Measurements from ENCODE around the gene SPATA1. TPM values are rescaled to one million over a fixed set of nuclear protein-coding genes. Genes with fewer than 3 reads are reported as not detected.

The SPATA1 gene, protein sequence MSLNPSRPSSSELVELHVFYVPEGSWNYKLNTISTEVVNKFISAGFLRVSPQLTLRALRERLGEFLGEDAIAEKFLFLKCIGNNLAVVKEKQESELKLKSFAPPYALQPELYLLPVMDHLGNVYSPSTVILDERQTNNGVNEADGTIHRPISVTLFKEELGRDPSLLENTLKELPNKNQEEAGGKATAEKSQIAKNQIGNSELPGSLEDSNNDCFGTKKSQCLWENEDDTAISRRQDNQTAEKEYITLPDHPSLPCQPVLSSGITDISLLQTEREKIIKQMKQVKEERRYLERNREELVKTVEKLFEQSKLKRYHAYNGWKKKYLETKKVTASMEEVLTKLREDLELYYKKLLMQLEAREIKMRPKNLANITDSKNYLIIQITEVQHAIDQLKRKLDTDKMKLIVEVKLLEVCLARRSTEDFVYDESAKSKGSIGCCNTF
- total RNA-seq (2014; rRNA removed; shearing (Covaris generic)): 0.97 TPM in 1 of 2 replicates, not detected in the other

DNA sequence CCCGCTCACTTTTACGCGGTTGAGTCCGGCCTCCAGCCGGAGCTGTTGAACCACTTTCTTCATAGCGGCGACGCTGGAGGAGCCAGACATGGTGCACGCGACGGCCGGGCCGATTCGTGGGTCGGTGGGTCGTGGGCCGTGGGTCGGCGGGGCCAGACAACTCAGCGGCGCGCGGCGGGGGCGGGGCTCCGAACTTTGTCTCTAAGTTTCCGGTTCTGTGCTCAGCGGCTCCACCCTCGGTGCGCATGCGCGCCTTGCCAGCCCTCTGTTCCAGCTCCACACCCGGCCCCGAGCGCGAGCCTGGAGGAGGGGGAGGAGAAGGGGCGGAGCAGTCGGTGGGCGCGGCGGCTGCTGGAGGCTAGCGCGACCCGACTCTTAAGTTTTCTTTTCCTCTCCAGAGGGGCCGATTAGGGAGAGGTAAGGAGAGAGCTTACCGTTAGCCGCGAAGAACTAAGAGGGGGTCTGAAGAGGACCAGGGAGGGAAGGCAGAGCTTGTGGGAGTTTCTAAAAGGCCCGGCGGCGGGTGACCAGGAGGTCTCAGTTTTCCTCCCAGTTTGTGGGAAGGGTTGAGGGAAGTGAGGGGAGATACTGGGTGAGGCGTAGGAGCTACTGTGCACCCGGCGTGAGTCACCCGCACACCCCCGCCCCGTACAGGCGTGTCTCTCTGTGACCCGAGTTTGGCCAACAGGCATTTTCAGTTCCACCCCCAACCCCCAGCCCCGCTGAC, at the start of gene SPATA1, which contains the start of gene GNG5:
SPATA1 (plus strand) TSS at position 385 of the 727 bp plus-strand sequence. CDS start 9,974 bp downstream, outside the sequence.
GNG5 (minus strand) TSS at position 580 of the 727 bp plus-strand sequence; CDS start at position 90, 490 bp downstream.
- H3K27me3 ChIP-seq: no peaks in the 10 kb centered on the region
- H3K36me3 ChIP-seq: peaks cover 11% of the 10 kb centered on the region
- no peaks in the 10 kb centered on the region for H3K9me3 ChIP-seq (replicated peaks)
- H3K4me3 ChIP-seq: peak within 1 kb of the TSS; percentile 76
- peak; percentile 98 for DNase-seq
- H3K4me1 ChIP-seq: peaks cover 12% of the 10 kb centered on the region
- peak within 1 kb of the TSS; percentile 82 for H3K27ac ChIP-seq

DNA sequence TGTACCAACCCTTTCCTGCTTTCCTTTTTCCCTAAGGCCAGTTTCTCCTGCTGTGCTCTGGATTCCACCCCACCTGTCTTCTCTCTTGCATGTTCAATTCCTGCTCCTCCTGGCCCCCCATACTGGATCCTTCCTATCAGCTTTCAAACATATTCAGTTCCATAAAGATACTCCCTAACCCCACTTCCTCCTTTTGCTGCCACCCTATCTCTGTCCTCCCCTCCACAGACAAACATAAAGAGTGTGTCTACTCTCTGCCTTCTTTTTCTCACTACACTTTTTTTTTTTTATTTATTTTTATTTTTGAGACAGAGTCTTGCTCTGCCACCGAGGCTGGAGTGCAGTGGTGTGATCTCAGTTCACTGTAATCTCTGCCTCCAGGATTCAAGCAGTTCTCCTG, 44.1 kb upstream of the SPATA1 start:
- H3K27me3 ChIP-seq: no peaks in the 10 kb centered on the region
- no peak overlapping the region for H3K27ac ChIP-seq
- no peaks in the 10 kb centered on the region for H3K9me3 ChIP-seq (replicated peaks)
- H3K4me1 ChIP-seq: no peaks in the 10 kb centered on the region
- no peak overlapping the region for H3K4me3 ChIP-seq
- DNase-seq: no peak
- H3K36me3 ChIP-seq: no peaks in the 10 kb centered on the region

DNA sequence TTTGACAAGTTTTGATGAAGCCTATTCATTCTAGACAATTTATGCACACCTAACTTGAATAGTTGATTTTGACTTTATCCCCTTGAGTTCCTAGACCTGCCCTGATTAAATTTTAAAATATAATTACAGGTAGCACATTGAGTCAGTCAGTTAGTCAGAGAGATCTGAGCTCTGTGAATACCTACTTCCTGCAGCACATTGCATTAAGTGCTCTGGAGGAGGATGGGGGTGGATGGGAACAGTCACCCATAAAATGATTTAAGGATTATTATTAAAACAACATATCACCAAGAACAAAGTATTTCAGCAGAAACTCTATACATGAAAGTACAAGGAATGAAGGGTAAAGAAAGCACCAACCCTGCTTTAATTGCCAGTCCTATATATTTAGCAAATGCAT, 38.9 kb upstream of the SPATA1 start:
- DNase-seq: no peak
- H3K27ac ChIP-seq: no peak overlapping the region
- no peak overlapping the region for H3K4me3 ChIP-seq
- no peaks in the 10 kb centered on the region for H3K27me3 ChIP-seq
- H3K9me3 ChIP-seq (replicated peaks): no peaks in the 10 kb centered on the region
- H3K4me1 ChIP-seq: no peaks in the 10 kb centered on the region
- no peaks in the 10 kb centered on the region for H3K36me3 ChIP-seq

DNA sequence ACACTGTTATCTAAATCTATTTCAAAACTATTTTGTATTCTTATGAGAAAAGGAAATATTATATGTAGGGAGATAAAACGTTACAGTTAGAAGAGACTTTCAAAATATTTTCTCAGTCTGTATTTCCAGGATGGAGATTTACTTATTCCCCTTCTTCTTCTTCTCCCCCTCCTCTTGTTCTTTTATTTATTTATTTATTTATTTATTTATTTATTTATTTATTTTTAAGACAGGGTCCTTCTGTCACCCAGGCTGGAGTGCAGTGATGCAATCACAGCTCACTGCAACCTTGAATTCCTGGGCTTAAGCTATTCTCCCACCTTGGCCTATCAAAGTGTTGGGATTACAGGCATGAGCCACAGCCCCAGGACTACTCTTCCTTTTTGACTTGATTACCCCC, 30.0 kb upstream of the SPATA1 start:
- H3K4me3 ChIP-seq: no peak overlapping the region
- no peak for DNase-seq
- H3K27ac ChIP-seq: no peak overlapping the region
- H3K4me1 ChIP-seq: peaks cover 10% of the 10 kb centered on the region; the same call in 1 of the 2 replicates
- H3K9me3 ChIP-seq (replicated peaks): no peaks in the 10 kb centered on the region
- H3K36me3 ChIP-seq: no peaks in the 10 kb centered on the region
- H3K27me3 ChIP-seq: no peaks in the 10 kb centered on the region

DNA sequence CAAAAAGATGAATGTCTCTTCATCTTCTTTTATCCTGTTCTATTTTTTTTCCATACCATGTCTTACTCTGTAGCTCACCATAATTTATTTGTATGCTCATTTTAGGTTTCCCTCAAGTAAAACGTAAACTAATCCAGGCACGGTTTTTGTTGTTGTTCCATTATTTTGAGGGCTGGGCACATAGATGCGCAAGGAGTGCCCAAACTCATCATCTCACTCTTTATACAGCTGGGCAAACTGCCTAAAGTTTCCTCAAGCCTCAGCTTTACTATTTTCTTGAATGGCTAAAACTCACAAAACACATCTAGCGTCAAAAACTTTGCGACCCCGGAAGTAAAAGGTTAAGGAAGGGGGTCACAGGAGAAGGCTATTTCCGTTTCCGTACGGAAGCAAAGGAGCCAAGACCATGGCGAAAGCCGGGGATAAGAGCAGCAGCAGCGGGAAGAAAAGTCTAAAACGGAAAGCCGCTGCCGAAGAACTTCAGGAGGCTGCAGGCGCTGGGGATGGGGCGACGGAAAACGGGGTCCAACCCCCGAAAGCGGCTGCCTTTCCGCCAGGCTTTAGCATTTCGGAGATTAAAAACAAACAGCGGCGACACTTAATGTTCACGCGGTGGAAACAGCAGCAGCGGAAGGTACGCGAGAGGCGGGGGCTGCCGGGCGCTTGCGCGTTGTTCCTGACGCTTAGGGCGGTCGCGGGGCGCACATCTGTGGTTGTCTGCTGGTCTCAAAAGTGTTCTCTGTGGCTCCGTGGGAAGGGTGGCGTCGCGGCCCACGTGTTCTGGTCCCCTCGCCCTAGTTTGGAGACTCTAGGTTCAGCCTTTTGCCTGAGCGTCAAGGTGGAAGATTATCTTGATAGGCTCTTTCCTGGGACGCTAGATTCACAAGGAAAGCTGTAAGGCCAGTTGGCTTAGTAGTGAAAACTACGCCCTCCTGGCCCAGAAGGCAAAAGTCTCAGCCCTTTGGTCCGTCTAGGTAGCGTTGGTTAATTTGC, 27.0 kb upstream of the SPATA1 start, which contains the start of gene RPF1:
RPF1 (plus strand) TSS at position 391 of the 993 bp plus-strand sequence; CDS start at position 407, 16 bp downstream.
- H3K27me3 ChIP-seq: no peaks in the 10 kb centered on the region
- peak; percentile 80 to 90 for DNase-seq

DNA sequence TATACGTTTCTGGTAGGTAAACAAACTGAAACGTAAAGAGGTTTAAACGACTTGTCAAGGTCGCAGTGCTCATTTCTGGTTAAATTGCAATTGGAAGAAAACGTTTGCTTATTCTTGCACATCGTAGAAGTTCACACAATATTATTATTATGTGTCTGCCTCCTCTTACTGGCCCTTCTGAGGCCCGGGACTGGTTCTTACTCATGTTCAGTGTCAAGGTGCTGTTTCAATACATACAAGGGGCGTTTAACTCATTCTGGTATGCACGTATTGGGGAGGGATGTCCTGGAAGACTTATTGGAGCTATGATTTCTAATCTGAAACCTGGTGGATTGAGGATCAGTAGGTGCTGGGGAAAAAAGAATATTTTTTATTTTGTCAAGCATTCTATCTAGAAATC, 26.2 kb upstream of the SPATA1 start:
- Histone ChIP-seq H3K4me3 (peak overlapping the region; percentile 89), H3K9me3 (replicated peaks) (no peaks in the 10 kb centered on the region), H3K4me1 (peaks cover 12% of the 10 kb centered on the region), H3K36me3 (peaks cover 24% of the 10 kb centered on the region), H3K27me3 (no peaks in the 10 kb centered on the region), H3K27ac (peak overlapping the region; percentile 90)
- peak in 1 of 2 experiments; percentile 17 for DNase-seq

More for the DNA sequence above, 27.0 kb upstream of the SPATA1 start, which contains the start of gene RPF1:
- Histone ChIP-seq H3K4me3 (peak within 1 kb of the TSS; percentile 89), H3K4me1 (peaks cover 12% of the 10 kb centered on the region), H3K36me3 (peaks cover 18% of the 10 kb centered on the region), H3K9me3 (replicated peaks) (no peaks in the 10 kb centered on the region), H3K27ac (peak within 1 kb of the TSS; percentile 90)

DNA sequence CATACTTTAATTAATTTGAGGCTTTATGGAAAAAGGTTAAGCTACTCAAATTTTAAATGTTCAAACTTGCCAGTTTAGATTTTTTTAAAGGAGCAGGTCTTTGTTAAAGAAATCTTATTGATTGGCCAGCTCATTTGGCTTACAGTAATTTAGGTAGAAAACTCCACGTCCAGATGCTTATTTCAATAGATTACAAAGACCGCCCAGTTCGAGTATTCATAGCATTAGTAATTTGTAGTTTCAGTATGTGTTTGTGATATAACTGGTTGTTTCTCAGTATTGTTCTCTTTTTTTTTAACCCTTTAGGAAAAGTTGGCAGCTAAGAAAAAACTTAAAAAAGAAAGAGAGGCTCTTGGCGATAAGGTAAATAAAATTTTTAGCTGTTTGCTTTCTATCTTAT, 25.5 kb upstream of the SPATA1 start:
- no peaks in the 10 kb centered on the region for H3K9me3 ChIP-seq (replicated peaks)
- H3K36me3 ChIP-seq: peaks cover 31% of the 10 kb centered on the region
- H3K27ac ChIP-seq: no peak overlapping the region
- H3K27me3 ChIP-seq: no peaks in the 10 kb centered on the region
- H3K4me3 ChIP-seq: peak overlapping the region; percentile 89; the same call in 1 of the 2 replicates
- DNase-seq: no peak
- peaks cover 12% of the 10 kb centered on the region for H3K4me1 ChIP-seq

DNA sequence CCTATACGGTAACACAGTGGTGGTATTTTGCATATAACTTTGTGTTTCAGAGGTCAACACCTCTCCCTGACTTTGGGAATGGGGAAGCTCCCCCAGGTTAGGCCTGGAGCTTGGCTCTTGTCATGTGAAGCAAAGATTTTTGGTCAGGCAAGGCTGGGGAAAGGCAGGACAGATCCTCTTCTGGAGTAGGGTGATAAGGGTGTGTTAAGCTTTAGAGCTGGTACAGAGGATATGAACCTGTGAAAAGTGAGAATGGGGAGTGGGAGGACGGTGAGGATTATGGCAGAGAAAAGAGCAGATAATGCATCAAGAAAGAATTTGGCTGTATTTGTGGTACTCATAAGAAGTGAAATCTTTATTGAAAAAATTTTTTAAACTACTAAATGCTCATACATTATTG, 24.9 kb upstream of the SPATA1 start:
- H3K36me3 ChIP-seq: peaks cover 33% of the 10 kb centered on the region
- no peak for DNase-seq
- H3K27ac ChIP-seq: no peak overlapping the region
- no peak overlapping the region for H3K4me3 ChIP-seq
- peaks cover 12% of the 10 kb centered on the region for H3K4me1 ChIP-seq
- H3K9me3 ChIP-seq (replicated peaks): no peaks in the 10 kb centered on the region
- H3K27me3 ChIP-seq: no peaks in the 10 kb centered on the region

DNA sequence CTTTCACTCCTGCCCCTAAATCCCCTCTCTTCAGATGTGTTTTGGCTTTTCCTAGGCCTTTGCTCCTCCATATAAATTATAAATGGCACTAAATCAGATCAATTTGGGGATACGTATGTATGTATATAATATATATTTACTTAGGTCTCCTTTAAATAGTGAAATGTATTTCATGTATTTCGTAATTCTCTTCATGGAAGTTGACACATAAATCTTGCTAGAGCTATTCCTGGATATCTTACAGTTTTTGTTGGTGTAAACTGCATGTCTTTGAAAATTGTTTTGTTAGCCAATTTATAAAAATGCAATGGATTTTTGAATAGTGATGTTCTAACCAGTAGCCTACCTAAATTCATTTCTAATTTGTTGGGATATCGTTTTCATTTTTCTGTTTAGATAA, 18.1 kb upstream of the SPATA1 start:
- H3K4me1 ChIP-seq: no peaks in the 10 kb centered on the region
- no peaks in the 10 kb centered on the region for H3K27me3 ChIP-seq
- DNase-seq: no peak
- no peak overlapping the region for H3K4me3 ChIP-seq
- no peak overlapping the region for H3K27ac ChIP-seq
- no peaks in the 10 kb centered on the region for H3K9me3 ChIP-seq (replicated peaks)
- H3K36me3 ChIP-seq: peaks cover 61% of the 10 kb centered on the region

DNA sequence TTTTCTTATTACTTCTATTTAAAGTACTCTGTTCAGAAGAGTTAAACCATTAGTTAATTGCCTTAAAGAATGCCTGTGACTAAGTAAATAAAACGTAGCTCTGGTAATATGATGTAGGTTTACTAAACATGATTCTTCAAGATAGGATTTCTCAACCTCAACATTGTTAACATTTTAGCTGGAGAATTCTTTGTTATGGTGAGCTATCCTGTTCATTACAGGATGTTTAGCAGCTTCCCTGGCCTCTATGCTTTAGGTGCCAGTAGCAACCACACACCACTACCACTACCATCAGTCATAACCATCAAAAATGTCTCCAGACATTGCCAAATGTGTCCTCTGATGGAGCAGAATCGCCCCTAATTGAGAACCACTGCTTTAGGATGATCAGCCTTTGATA, 16.4 kb upstream of the SPATA1 start:
- Histone ChIP-seq H3K36me3 (peaks cover 52% of the 10 kb centered on the region), H3K27me3 (no peaks in the 10 kb centered on the region), H3K4me3 (no peak overlapping the region), H3K9me3 (replicated peaks) (no peaks in the 10 kb centered on the region), H3K4me1 (no peaks in the 10 kb centered on the region), H3K27ac (no peak overlapping the region)
- no peak for DNase-seq

DNA sequence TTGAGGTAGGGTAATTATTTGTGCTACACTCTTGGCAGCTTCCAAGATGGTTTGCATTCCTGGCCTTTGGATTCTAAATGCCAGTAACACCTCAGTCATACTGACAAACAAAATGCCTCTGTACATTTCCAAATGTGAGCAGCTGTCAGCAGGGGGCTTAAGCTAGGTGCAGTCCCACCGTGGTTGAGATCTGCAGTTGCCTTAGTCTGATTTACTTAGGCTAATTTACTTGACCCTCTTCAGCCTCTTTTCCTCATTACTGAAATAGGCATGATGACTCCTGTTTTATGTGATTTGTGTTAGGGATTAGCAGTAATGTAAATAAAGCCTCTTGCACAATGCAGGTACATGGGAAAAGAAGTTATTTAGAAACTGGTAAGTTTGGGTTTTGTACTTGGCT, 13.5 kb upstream of the SPATA1 start:
- H3K36me3 ChIP-seq: peaks cover 63% of the 10 kb centered on the region
- DNase-seq: no peak
- H3K27me3 ChIP-seq: no peaks in the 10 kb centered on the region
- H3K4me3 ChIP-seq: no peak overlapping the region
- H3K4me1 ChIP-seq: no peaks in the 10 kb centered on the region
- no peak overlapping the region for H3K27ac ChIP-seq
- H3K9me3 ChIP-seq (replicated peaks): no peaks in the 10 kb centered on the region

DNA sequence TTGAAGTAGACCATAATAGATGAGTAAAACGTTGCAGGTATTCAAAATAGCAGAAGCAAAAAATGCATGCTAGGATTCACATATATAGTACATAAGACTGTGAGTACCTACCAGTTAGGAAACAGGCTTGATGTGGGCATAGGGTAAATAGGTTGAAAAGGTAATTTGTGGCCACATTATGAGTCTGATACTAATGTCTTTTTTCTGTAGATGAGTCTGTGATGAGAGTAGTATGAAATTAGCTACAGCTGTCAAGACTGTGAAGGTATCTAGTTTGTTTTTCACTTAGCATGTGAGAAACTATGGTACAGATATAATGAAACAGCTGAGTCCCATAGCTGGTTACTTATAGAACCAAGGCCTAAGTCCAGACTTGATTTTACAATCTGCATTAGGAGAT, 12.4 kb upstream of the SPATA1 start:
- no peaks in the 10 kb centered on the region for H3K4me1 ChIP-seq
- DNase-seq: no peak
- peaks cover 73% of the 10 kb centered on the region for H3K36me3 ChIP-seq
- no peaks in the 10 kb centered on the region for H3K9me3 ChIP-seq (replicated peaks)
- H3K27me3 ChIP-seq: no peaks in the 10 kb centered on the region
- H3K27ac ChIP-seq: no peak overlapping the region
- no peak overlapping the region for H3K4me3 ChIP-seq

DNA sequence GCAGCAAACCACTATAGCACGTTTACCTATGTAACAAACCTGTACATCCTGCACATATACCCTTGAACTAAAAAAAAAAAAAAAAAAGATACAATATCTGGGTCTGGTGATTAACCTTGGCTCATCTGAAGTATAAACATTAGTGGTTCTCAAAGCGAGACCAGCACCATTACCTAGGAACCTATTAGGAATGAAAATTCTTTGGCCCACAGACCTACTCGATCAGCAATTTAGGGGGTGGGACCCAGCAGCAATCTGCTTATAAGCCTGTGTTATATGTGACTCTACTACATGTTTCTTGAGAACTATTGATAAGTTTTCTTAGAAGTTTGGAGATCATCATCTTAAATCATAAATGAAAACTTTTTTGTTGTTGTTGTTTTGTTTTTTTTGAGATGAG, 9.7 kb upstream of the SPATA1 start:
- Histone ChIP-seq H3K4me3 (no peak overlapping the region), H3K4me1 (no peaks in the 10 kb centered on the region), H3K36me3 (peaks cover 78% of the 10 kb centered on the region), H3K27me3 (no peaks in the 10 kb centered on the region), H3K9me3 (replicated peaks) (no peaks in the 10 kb centered on the region), H3K27ac (no peak overlapping the region)
- DNase-seq: no peak

DNA sequence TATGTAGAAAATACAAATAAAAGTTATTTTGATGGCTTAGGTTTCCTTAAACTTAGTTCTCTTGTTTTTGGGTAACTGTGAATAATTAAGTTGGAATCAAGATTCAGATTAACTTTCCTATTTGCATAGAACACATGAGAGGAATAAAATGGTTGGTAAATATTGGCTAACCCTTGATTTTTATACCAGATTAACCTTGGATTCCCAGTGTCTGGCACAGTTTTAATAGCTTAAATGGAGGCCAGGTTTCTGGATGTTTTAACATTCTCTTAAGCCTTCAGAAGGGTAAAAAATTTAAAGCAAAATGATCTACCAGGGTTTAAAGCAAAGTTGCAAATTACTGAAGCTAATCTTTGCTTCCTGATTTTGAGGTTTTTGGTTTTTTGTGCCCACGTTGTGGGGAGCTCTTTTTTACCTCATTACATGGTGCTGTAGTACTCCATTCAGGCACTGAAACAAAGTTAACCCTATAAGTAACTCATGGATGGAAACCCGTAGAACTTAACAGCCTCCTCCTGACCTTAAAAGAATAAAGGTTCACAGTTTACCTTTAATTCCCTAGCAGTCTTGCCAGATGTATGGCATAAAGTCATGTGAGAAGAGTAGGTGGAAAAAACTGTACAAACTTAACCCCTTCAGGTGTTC, 8.4 kb upstream of the SPATA1 start:
- no peak for DNase-seq

More for the DNA sequence above, 8.4 kb upstream of the SPATA1 start:
- Histone ChIP-seq H3K4me1 (no peaks in the 10 kb centered on the region; the same call in 1 of the 2 replicates), H3K4me3 (no peak overlapping the region), H3K9me3 (replicated peaks) (no peaks in the 10 kb centered on the region), H3K27ac (no peak overlapping the region), H3K27me3 (no peaks in the 10 kb centered on the region), H3K36me3 (peaks cover 68% of the 10 kb centered on the region)

Data from SJCRH30 (cell line).